K562 (cell line): ENCODE results near the gene TBC1D17. TPM values are rescaled to one million over a fixed set of nuclear protein-coding genes. Genes with fewer than 3 reads are reported as not detected.
A peak's percentile ranks its signal among the peaks of the same experiment; 100 is the strongest.

Experiments
- ATF1 ChIP-seq, 2 experiments: fragments of 450-650 bp in 1 of 2; IDR thresholded peaks; 2 replicates each; pipeline ENCODE4 v1.6.1; 2016; ENCODE audit warnings: missing compliant biosample characterization in 1 of 2, missing genetic modification characterization in 1 of 2
- BCOR ChIP-seq: fragments of 450-650 bp; IDR thresholded peaks from 2 replicates; pipeline ENCODE4 v1.6.1; 2016
- CBX1 ChIP-seq: sonication (generic); IDR thresholded peaks from 2 replicates; pipeline ENCODE4 v1.6.1; 2016; ENCODE audit warnings: antibody characterized with exemption, low read depth, mild to moderate bottlenecking
- CC2D1A ChIP-seq: fragments of 450-650 bp; IDR thresholded peaks from 2 replicates; pipeline ENCODE4 v1.6.1; 2017; ENCODE audit warnings: mild to moderate bottlenecking
- ELF4 ChIP-seq: fragments of 450-650 bp; formaldehyde crosslinking; IDR thresholded peaks from 2 replicates; pipeline ENCODE4 v1.4.0; 2022; ENCODE audit warnings: missing genetic modification characterization
- ERF ChIP-seq: fragments of 450-650 bp; formaldehyde crosslinking; IDR thresholded peaks from 2 replicates; pipeline ENCODE4 v1.4.0; 2020; ENCODE audit warnings: mild to moderate bottlenecking, mixed read lengths
- ESRRA ChIP-seq: fragments of 450-650 bp; IDR thresholded peaks from 2 replicates; pipeline ENCODE4 v1.6.1; 2014; ENCODE audit warnings: low read depth, mild to moderate bottlenecking, moderate library complexity, borderline replicate concordance
- FOXK1 ChIP-seq: sonication (generic); formaldehyde crosslinking; IDR thresholded peaks from 2 replicates; pipeline ENCODE4 v1.8.0; 2022; ENCODE audit warnings: missing genetic modification reagents, mild to moderate bottlenecking, borderline replicate concordance
- GABPB1 ChIP-seq: sonication (generic); formaldehyde crosslinking; IDR thresholded peaks from 2 replicates; pipeline ENCODE4 v1.8.0; 2022; ENCODE audit warnings: mild to moderate bottlenecking, missing genetic modification reagents
- HMG20A ChIP-seq: fragments of 450-650 bp; formaldehyde crosslinking; conservative IDR thresholded peaks from 2 replicates; pipeline ENCODE4 v1.4.0; 2020; ENCODE audit warnings: mild to moderate bottlenecking, mixed read lengths
- LEF1 ChIP-seq: fragments of 450-650 bp; IDR thresholded peaks from 2 replicates; pipeline ENCODE4 v1.6.1; 2016; ENCODE audit warnings: mild to moderate bottlenecking
- NFATC3 ChIP-seq: fragments of 450-650 bp; IDR thresholded peaks from 2 replicates; pipeline ENCODE4 v1.6.1; 2017; ENCODE audit warnings: mild to moderate bottlenecking
- PHF8 ChIP-seq: fragments of 200-600 bp; sonication (generic); IDR thresholded peaks from 2 replicates; pipeline ENCODE4 v1.6.1; 2012; ENCODE audit warnings: mixed run types, mild to moderate bottlenecking, inconsistent platforms, low read length, moderate library complexity, borderline replicate concordance
- POLR2A ChIP-seq: fragments of 450-650 bp; conservative IDR thresholded peaks from 2 replicates; pipeline ENCODE4 v1.6.1; 2016
- RAD51 ChIP-seq: fragments of 450-650 bp; IDR thresholded peaks from 2 replicates; pipeline ENCODE4 v1.7.1; 2016; ENCODE audit warnings: low read depth, mild to moderate bottlenecking, borderline replicate concordance
- SLC30A9 ChIP-seq: fragments of 250-450 bp; sonication (Bioruptor Pico); IDR thresholded peaks from 2 replicates; pipeline ENCODE4 v1.8.0; 2022; ENCODE audit warnings: mild to moderate bottlenecking, moderate library complexity
- ZNF282 ChIP-seq: sonication (generic); formaldehyde crosslinking; IDR thresholded peaks from 2 replicates; pipeline ENCODE4 v1.8.1; 2023; ENCODE audit warnings: missing genetic modification reagents
- ZNF79 ChIP-seq: fragments of 250-450 bp; sonication (Bioruptor Pico); IDR thresholded peaks from 2 replicates; pipeline ENCODE4 v1.4.0; 2020; ENCODE audit warnings: low read depth, mild to moderate bottlenecking, moderate library complexity
- ZSCAN29 ChIP-seq: fragments of 450-650 bp; IDR thresholded peaks from 2 replicates; pipeline ENCODE4 v1.6.1; 2017
- polyA plus RNA-seq, 8 experiments: library from polyadenylated mRNA; depleted of rRNA in 4 of 8; stranded (reverse) in 5 of 8; unstranded in 3 of 8; fragments of >200 nt; fragmentation: Nextera tagmentation in 2 of 8; fragmentation: Illumina TruSeq in 1 of 8; extraction: Ambion mirVana in 2 of 8; extraction: Trizol in 1 of 8; gene quantifications; 2 replicates each; pipeline versions ENCODE4 v1.2.1 to v1.2.3, GENCODE V29; 2011 to 2014; ENCODE audit warnings: inconsistent platforms in 1 of 8, missing spikeins in 1 of 8
- total RNA-seq, 7 experiments: library from RNA; depleted of rRNA in 6 of 7; stranded (reverse); fragments of >200 nt in 6 of 7; fragmentation: Illumina TruSeq in 2 of 7; extraction: Trizol in 2 of 7; gene quantifications; 2 replicates each; pipeline versions ENCODE4 v1.2.1 to v1.2.3, GENCODE V29; 2011 to 2021; ENCODE audit warnings: low replicate concordance in 1 of 7
- TF ChIP-seq, protein P1 (sequence below): sonication (generic); formaldehyde crosslinking; IDR thresholded peaks from 2 replicates; pipeline ENCODE4 v1.8.0; 2023; ENCODE audit warnings: missing genetic modification reagents, mild to moderate bottlenecking, borderline replicate concordance
- TF ChIP-seq, protein P2 (sequence below): IDR thresholded peaks from 2 replicates; pipeline ENCODE4 v1.6.1; 2014; ENCODE audit warnings: antibody characterized with exemption
- TF ChIP-seq, protein P3 (sequence below): fragments of 150-350 bp; conservative IDR thresholded peaks from 2 replicates; pipeline ENCODE4 v1.6.1; 2014; ENCODE audit warnings: low read length

The TBC1D17 gene
- total and polyA plus RNA-seq, 9 of the 15 experiments (the other 6 are each of a cell fraction or from before 2014, with no cell fraction given), result 0.42 to 16.0 (median 3.8) TPM

DNA sequence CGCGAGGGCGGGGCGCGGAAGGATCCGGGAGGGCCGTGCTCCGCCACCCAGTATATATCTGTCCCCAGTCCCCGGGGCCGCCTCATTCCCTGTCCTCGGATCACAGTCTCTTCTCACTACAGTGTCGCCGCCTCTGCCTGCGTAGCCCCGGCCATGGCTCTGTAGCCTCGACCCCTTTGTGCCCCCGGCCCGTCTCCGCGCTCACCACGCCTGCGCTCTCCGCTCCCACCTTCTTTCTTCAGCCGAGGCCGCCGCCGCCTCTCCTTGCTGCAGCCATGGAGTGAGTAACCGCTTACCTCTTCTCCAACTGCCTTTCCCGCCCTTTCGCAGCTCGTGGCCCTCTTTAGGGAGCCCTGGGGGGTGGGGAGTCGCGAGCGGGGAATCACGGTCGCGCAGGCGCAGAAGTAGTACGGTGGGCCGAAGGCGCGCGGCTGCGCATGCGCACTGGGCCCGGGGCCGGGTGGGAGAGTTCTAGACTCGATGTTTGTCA is 51.7 kb downstream of the TBC1D17 start, which contains the start of the genes ATF5 and NUP62 (continued):
- TF ChIP-seq, protein P1, sequence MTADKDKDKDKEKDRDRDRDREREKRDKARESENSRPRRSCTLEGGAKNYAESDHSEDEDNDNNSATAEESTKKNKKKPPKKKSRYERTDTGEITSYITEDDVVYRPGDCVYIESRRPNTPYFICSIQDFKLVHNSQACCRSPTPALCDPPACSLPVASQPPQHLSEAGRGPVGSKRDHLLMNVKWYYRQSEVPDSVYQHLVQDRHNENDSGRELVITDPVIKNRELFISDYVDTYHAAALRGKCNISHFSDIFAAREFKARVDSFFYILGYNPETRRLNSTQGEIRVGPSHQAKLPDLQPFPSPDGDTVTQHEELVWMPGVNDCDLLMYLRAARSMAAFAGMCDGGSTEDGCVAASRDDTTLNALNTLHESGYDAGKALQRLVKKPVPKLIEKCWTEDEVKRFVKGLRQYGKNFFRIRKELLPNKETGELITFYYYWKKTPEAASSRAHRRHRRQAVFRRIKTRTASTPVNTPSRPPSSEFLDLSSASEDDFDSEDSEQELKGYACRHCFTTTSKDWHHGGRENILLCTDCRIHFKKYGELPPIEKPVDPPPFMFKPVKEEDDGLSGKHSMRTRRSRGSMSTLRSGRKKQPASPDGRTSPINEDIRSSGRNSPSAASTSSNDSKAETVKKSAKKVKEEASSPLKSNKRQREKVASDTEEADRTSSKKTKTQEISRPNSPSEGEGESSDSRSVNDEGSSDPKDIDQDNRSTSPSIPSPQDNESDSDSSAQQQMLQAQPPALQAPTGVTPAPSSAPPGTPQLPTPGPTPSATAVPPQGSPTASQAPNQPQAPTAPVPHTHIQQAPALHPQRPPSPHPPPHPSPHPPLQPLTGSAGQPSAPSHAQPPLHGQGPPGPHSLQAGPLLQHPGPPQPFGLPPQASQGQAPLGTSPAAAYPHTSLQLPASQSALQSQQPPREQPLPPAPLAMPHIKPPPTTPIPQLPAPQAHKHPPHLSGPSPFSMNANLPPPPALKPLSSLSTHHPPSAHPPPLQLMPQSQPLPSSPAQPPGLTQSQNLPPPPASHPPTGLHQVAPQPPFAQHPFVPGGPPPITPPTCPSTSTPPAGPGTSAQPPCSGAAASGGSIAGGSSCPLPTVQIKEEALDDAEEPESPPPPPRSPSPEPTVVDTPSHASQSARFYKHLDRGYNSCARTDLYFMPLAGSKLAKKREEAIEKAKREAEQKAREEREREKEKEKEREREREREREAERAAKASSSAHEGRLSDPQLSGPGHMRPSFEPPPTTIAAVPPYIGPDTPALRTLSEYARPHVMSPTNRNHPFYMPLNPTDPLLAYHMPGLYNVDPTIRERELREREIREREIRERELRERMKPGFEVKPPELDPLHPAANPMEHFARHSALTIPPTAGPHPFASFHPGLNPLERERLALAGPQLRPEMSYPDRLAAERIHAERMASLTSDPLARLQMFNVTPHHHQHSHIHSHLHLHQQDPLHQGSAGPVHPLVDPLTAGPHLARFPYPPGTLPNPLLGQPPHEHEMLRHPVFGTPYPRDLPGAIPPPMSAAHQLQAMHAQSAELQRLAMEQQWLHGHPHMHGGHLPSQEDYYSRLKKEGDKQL, result no peak
- peak; percentile 97 for TF ChIP-seq POLR2A
- TF ChIP-seq SLC30A9 (CRISPR knock-in tag), result no peak
- TF ChIP-seq CC2D1A, result no peak
- TF ChIP-seq ZNF79 (CRISPR knock-in tag), result no peak
- no peak for TF ChIP-seq FOXK1 (CRISPR knock-in tag)
- peak; percentile 82; the same call in 1 of the 2 replicates for TF ChIP-seq ZNF282
- TF ChIP-seq BCOR, result no peak
- TF ChIP-seq, protein P2, sequence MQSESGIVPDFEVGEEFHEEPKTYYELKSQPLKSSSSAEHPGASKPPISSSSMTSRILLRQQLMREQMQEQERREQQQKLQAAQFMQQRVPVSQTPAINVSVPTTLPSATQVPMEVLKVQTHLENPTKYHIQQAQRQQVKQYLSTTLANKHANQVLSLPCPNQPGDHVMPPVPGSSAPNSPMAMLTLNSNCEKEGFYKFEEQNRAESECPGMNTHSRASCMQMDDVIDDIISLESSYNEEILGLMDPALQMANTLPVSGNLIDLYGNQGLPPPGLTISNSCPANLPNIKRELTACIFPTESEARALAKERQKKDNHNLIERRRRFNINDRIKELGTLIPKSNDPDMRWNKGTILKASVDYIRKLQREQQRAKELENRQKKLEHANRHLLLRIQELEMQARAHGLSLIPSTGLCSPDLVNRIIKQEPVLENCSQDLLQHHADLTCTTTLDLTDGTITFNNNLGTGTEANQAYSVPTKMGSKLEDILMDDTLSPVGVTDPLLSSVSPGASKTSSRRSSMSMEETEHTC, result 0 out of 2 replicates have a peak, but pooled peaks have one; percentile 30
- no peak for TF ChIP-seq LEF1
- TF ChIP-seq HMG20A, result no peak
- TF ChIP-seq PHF8, result peak; percentile 87; the same call in 1 of the 2 replicates
- TF ChIP-seq ZSCAN29, result peak; percentile 91
- peak; percentile 91 for TF ChIP-seq CBX1
- 0 out of 2 replicates have a peak, but pooled peaks have one; percentile 37 for TF ChIP-seq RAD51
- TF ChIP-seq ELF4 (CRISPR knock-in tag), result peak; percentile 73; the same call in 1 of the 2 replicates
- no peak for TF ChIP-seq ATF1 (CRISPR knock-in tag; IDR thresholded peaks at IDR 0.05)
- no peak for TF ChIP-seq ATF1 (tag; IDR thresholded peaks at IDR 0.05)
- TF ChIP-seq, protein P3, sequence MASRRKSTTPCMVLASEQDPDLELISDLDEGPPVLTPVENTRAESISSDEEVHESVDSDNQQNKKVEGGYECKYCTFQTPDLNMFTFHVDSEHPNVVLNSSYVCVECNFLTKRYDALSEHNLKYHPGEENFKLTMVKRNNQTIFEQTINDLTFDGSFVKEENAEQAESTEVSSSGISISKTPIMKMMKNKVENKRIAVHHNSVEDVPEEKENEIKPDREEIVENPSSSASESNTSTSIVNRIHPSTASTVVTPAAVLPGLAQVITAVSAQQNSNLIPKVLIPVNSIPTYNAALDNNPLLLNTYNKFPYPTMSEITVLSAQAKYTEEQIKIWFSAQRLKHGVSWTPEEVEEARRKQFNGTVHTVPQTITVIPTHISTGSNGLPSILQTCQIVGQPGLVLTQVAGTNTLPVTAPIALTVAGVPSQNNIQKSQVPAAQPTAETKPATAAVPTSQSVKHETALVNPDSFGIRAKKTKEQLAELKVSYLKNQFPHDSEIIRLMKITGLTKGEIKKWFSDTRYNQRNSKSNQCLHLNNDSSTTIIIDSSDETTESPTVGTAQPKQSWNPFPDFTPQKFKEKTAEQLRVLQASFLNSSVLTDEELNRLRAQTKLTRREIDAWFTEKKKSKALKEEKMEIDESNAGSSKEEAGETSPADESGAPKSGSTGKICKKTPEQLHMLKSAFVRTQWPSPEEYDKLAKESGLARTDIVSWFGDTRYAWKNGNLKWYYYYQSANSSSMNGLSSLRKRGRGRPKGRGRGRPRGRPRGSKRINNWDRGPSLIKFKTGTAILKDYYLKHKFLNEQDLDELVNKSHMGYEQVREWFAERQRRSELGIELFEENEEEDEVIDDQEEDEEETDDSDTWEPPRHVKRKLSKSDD, result no peak
- TF ChIP-seq GABPB1 (CRISPR knock-in tag), result peak; percentile 53; the same call in 1 of the 2 replicates
- peak; percentile 90 for TF ChIP-seq ERF (CRISPR knock-in tag)
- TF ChIP-seq NFATC3, result no peak
- TF ChIP-seq ESRRA, result peak; percentile 64; the same call in 1 of the 2 replicates
